ENCODE data around the gene GNAL. TPM values are rescaled to one million over a fixed set of nuclear protein-coding genes. Genes with fewer than 3 reads are reported as not detected.

GNAL gene
- total RNA-seq, 1 experiment from 2014 or later: 28.4 TPM

DNA sequence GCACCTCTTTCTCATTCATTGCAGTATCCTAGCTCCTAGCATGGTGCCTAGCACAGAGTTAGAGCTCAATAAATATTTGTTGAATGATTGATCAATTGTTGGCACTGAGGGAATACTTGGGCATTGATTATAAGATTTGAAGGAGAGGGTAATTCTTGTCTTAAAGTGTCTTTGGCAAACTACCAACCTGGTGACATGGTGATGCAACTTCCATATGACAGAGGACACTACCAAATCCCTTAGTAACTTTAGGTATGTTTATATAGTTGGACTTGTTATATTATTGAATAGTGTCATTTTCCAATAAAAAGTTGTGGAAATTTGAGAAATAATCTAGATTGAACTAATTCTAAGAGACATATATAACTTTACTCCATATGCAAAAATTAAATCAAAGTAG, 103.6 kb downstream of the GNAL start:
- peaks cover 9% of the 10 kb centered on the region for H3K4me1 ChIP-seq
- no peak for DNase-seq
- no peak overlapping the region for H3K4me3 ChIP-seq (ENCODE audit: low read depth, low read length)
- Mint-ChIP-seq H3K4me3 (ENCODE audit: unreplicated experiment) (no peak overlapping the region), H3K4me1 (ENCODE audit: low read depth, unreplicated experiment) (peaks cover 13% of the 10 kb centered on the region), H3K27ac (ENCODE audit: unreplicated experiment) (no peak overlapping the region), H3K36me3 (ENCODE audit: insufficient read depth, unreplicated experiment) (no peaks in the 10 kb centered on the region), H3K27me3 (ENCODE audit: insufficient read depth, unreplicated experiment) (no peaks in the 10 kb centered on the region), H3K9me3 (ENCODE audit: unreplicated experiment) (no peaks in the 10 kb centered on the region)
- TF ChIP-seq, protein P1, sequence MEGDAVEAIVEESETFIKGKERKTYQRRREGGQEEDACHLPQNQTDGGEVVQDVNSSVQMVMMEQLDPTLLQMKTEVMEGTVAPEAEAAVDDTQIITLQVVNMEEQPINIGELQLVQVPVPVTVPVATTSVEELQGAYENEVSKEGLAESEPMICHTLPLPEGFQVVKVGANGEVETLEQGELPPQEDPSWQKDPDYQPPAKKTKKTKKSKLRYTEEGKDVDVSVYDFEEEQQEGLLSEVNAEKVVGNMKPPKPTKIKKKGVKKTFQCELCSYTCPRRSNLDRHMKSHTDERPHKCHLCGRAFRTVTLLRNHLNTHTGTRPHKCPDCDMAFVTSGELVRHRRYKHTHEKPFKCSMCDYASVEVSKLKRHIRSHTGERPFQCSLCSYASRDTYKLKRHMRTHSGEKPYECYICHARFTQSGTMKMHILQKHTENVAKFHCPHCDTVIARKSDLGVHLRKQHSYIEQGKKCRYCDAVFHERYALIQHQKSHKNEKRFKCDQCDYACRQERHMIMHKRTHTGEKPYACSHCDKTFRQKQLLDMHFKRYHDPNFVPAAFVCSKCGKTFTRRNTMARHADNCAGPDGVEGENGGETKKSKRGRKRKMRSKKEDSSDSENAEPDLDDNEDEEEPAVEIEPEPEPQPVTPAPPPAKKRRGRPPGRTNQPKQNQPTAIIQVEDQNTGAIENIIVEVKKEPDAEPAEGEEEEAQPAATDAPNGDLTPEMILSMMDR (IDR thresholded peaks at IDR 0.05; ENCODE audit: insufficient read depth in 1 of 2, low read depth in 1 of 2, low read length in 1 of 2, severe bottlenecking in 1 of 2, unreplicated experiment in 1 of 2): no peak
- intact Hi-C loops (cut with micrococcal nuclease; ENCODE audit: unreplicated experiment): no loop called here
- H3K9me3 ChIP-seq: no peaks in the 10 kb centered on the region
- H3K27me3 ChIP-seq (replicated peaks; ENCODE audit: control insufficient read depth, insufficient read depth, low read length): no peaks in the 10 kb centered on the region
- no peaks in the 10 kb centered on the region for H3K36me3 ChIP-seq (ENCODE audit: control insufficient read depth, insufficient read depth, low read length)
- no TSS peak for BruUV-seq (replicated peaks)
- CTCF ChIA-PET: no interaction called here
- POLR2A ChIA-PET: no interaction called here

DNA sequence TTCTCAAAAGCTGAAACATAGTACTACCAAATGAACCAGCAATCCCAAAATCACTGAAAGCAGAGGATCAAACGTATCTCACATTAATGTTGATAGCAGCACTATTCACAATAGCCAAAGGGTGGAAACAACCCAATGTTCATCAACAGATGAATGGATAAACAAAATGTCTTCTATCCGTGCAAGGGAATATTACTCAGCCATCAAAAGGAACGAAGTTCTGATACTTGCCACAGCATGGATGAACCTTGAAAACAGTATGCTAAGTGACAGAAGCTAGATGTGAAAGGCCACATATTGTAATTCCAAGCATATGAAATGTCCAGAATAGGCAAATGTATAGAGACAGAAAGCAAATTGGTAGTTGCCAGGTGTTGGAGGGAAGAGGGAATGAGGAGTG, 105.1 kb downstream of the GNAL start:
- intact Hi-C loops (cut with micrococcal nuclease; ENCODE audit: unreplicated experiment): no loop called here
- peaks cover 20% of the 10 kb centered on the region for H3K4me1 Mint-ChIP-seq (ENCODE audit: low read depth, unreplicated experiment)

DNA sequence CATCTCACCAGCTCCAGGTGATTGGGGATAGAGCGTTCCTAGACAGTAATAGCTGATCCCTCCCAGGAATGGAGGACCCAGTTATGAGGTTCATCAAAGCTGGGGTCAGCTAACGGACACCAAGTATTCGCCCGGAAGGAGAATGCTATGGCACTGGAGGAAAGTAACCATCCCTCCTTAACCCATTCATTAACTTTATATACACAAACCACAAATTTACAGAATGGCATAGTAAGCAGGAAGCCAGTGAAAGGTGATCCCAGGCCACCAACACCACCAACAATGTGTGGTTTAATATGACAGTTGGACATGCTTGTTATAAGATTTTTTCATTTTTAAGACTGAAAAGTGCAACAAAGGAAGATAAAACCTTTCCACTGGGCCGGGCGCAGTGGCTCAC, 106.9 kb downstream of the GNAL start:
- no peak overlapping the region for H3K27ac Mint-ChIP-seq (ENCODE audit: unreplicated experiment)
- Histone ChIP-seq H3K4me3 (ENCODE audit: low read depth, low read length) (no peak overlapping the region), H3K4me1 (peaks cover 24% of the 10 kb centered on the region), H3K27me3 (replicated peaks; ENCODE audit: control insufficient read depth, insufficient read depth, low read length) (no peaks in the 10 kb centered on the region), H3K9me3 (no peaks in the 10 kb centered on the region), H3K36me3 (ENCODE audit: control insufficient read depth, insufficient read depth, low read length) (no peaks in the 10 kb centered on the region)
- peaks cover 4% of the 10 kb centered on the region for H3K36me3 Mint-ChIP-seq (ENCODE audit: insufficient read depth, unreplicated experiment)
- H3K27me3 Mint-ChIP-seq (ENCODE audit: insufficient read depth, unreplicated experiment): no peaks in the 10 kb centered on the region
- ChIA-PET CTCF (no interaction called here), POLR2A (no interaction called here)
- intact Hi-C loops (cut with micrococcal nuclease; ENCODE audit: unreplicated experiment): no loop called here
- peaks cover 16% of the 10 kb centered on the region for H3K4me1 Mint-ChIP-seq (ENCODE audit: low read depth, unreplicated experiment)
- no peak for DNase-seq
- BruUV-seq (replicated peaks): no TSS peak
- no peak overlapping the region for H3K4me3 Mint-ChIP-seq (ENCODE audit: unreplicated experiment)
- TF ChIP-seq, protein P1 (IDR thresholded peaks at IDR 0.05; ENCODE audit: insufficient read depth in 1 of 2, low read depth in 1 of 2, low read length in 1 of 2, severe bottlenecking in 1 of 2, unreplicated experiment in 1 of 2): no peak
- H3K9me3 Mint-ChIP-seq (ENCODE audit: unreplicated experiment): no peaks in the 10 kb centered on the region

More for the DNA sequence above, 105.1 kb downstream of the GNAL start:
- Histone ChIP-seq H3K4me1 (peaks cover 22% of the 10 kb centered on the region), H3K27me3 (replicated peaks; ENCODE audit: control insufficient read depth, insufficient read depth, low read length) (no peaks in the 10 kb centered on the region), H3K9me3 (no peaks in the 10 kb centered on the region), H3K36me3 (ENCODE audit: control insufficient read depth, insufficient read depth, low read length) (no peaks in the 10 kb centered on the region), H3K4me3 (ENCODE audit: low read depth, low read length) (no peak overlapping the region)
- Mint-ChIP-seq H3K4me3 (ENCODE audit: unreplicated experiment) (no peak overlapping the region), H3K9me3 (ENCODE audit: unreplicated experiment) (no peaks in the 10 kb centered on the region), H3K27me3 (ENCODE audit: insufficient read depth, unreplicated experiment) (no peaks in the 10 kb centered on the region), H3K36me3 (ENCODE audit: insufficient read depth, unreplicated experiment) (no peaks in the 10 kb centered on the region), H3K27ac (ENCODE audit: unreplicated experiment) (no peak overlapping the region)
- BruUV-seq (replicated peaks): no TSS peak
- ChIA-PET CTCF (no interaction called here), POLR2A (no interaction called here)
- DNase-seq: no peak
- TF ChIP-seq, protein P1 (IDR thresholded peaks at IDR 0.05; ENCODE audit: insufficient read depth in 1 of 2, low read depth in 1 of 2, low read length in 1 of 2, severe bottlenecking in 1 of 2, unreplicated experiment in 1 of 2): no peak

All from Caco-2 (cell line).